Caco-2 (cell line): ENCODE data around the gene MMEL1. TPM values are rescaled to one million over a fixed set of nuclear protein-coding genes. Genes with fewer than 3 reads are reported as not detected.

ENCODE experiments used
- BruUV-seq: library from RNA; stranded (reverse); fragments of 400-500 nt; replicated peaks from 2 replicates; lab custom pipeline; 2021; lab: Mats Ljungman, UMichigan
- CTCF ChIA-PET: fragments of 300-600 bp; sonication (Branson Sonifier 250); formaldehyde crosslinking; loops from one replicate; lab custom pipeline; 2022; ENCODE audit warnings: antibody characterized with exemption; lab: Charles Lee
- POLR2A ChIA-PET: fragments of 300-600 bp; sonication (Branson Sonifier 250); formaldehyde crosslinking; loops from one replicate; lab custom pipeline; 2022; ENCODE audit warnings: antibody characterized with exemption; lab: Charles Lee
- DNase-seq, 2 experiments: peaks; one replicate each; pipeline versions ENCODE4 v3.0.0 to v3.0.0-alpha.2; 2020 to 2022
- H3K27me3 ChIP-seq: replicated peaks from 2 replicates; pipeline ENCODE4 v1.6.0; 2011; ENCODE audit warnings: low read length; ENCODE audit not compliant: control insufficient read depth, insufficient read depth
- H3K36me3 ChIP-seq: 2 replicates; pipeline ENCODE4 v1.5.1; 2011; ENCODE audit warnings: low read length; ENCODE audit not compliant: control insufficient read depth, insufficient read depth
- H3K4me1 ChIP-seq: fragments of 250-450 bp; sonication (Bioruptor Pico); 2 replicates; pipeline ENCODE4 v1.5.1; 2020; ENCODE audit warnings: mild to moderate bottlenecking
- H3K4me3 ChIP-seq: 2 replicates; pipeline ENCODE4 v1.5.1; 2011; ENCODE audit warnings: low read depth, mild to moderate bottlenecking, control low read depth, low read length
- H3K9me3 ChIP-seq: fragments of 250-450 bp; sonication (Bioruptor Pico); 2 replicates; pipeline ENCODE4 v1.5.1; 2020; ENCODE audit warnings: mild to moderate bottlenecking, moderate library complexity
- H3K27ac Mint-ChIP-seq: one replicate; pipeline ENCODE4 v1.8.0; 2022; ENCODE audit warnings: mixed read lengths; ENCODE audit not compliant: unreplicated experiment
- H3K27me3 Mint-ChIP-seq: one replicate; pipeline ENCODE4 v1.8.0; 2022; ENCODE audit warnings: mixed read lengths; ENCODE audit not compliant: insufficient read depth, unreplicated experiment
- H3K36me3 Mint-ChIP-seq: one replicate; pipeline ENCODE4 v1.8.0; 2022; ENCODE audit warnings: mild to moderate bottlenecking, mixed read lengths; ENCODE audit not compliant: insufficient read depth, unreplicated experiment
- H3K4me1 Mint-ChIP-seq: one replicate; pipeline ENCODE4 v1.8.0; 2022; ENCODE audit warnings: low read depth, mixed read lengths; ENCODE audit not compliant: unreplicated experiment
- H3K4me3 Mint-ChIP-seq: one replicate; pipeline ENCODE4 v1.8.0; 2022; ENCODE audit warnings: mild to moderate bottlenecking, moderate library complexity, mixed read lengths; ENCODE audit not compliant: unreplicated experiment
- H3K9me3 Mint-ChIP-seq: one replicate; pipeline ENCODE4 v1.8.0; 2022; ENCODE audit warnings: mixed read lengths; ENCODE audit not compliant: unreplicated experiment
- CTCF ChIP-seq, 2 experiments: fragments of 200-600 bp in 1 of 2; IDR thresholded peaks; 1 replicate in 1 of 2; 2 replicates in 1 of 2; pipeline versions ENCODE4 v1.5.1 to v1.8.0; 2011 to 2022; ENCODE audit warnings: antibody characterized with exemption in 1 of 2, control low read depth in 1 of 2, inconsistent platforms in 1 of 2, low read depth in 1 of 2, low read length in 1 of 2, mild to moderate bottlenecking in 1 of 2, moderate library complexity in 1 of 2; ENCODE audit not compliant: insufficient read depth in 1 of 2, severe bottlenecking in 1 of 2, unreplicated experiment in 1 of 2
- intact Hi-C: fragments of 100-400 bp; cut with micrococcal nuclease; formaldehyde crosslinking; loops from one replicate; pipeline ENCODE4 v1.10.0; 2022; ENCODE audit not compliant: unreplicated experiment
- total RNA-seq: library from RNA; stranded (reverse); gene quantifications from 2 replicates; pipeline ENCODE4 v1.2.3, GENCODE V29; 2022

The MMEL1 gene
- total RNA-seq, 1 experiment from 2014 or later = not detected

- no peaks in the 10 kb centered on the region for H3K36me3 ChIP-seq
- Mint-ChIP-seq H3K27me3 (no peaks in the 10 kb centered on the region), H3K36me3 (peaks cover 6% of the 10 kb centered on the region), H3K27ac (no peak overlapping the region), H3K4me3 (peak overlapping the region; percentile 85), H3K4me1 (no peaks in the 10 kb centered on the region), H3K9me3 (no peaks in the 10 kb centered on the region)
- CTCF ChIA-PET = interaction anchor here (0.8 to 1.4 kb wide), 7 partner anchors 14 to 133 kb away, joined by 3 to 8 read pairs (median 3); partner anchors contain the start of genes PANK4 and PEX10
- POLR2A ChIA-PET = interaction anchor here (0.6 to 1.1 kb wide), 5 partner anchors 20 to 155 kb away, joined by 3 to 8 read pairs (median 4); partner anchors contain the start of genes MORN1, PANK4, PEX10 and RER1
- peak overlapping the region; percentile 65 for H3K4me3 ChIP-seq
- DNase-seq = peak; percentile 67 to 76
- intact Hi-C loops = loop anchor here (1.0 kb wide), 1 partner anchor 20 kb away; the partner anchor contains the start of gene PANK4
- TF ChIP-seq CTCF (IDR thresholded peaks at IDR 0.05; ENCODE audit: insufficient read depth in 1 of 2, low read depth in 1 of 2, low read length in 1 of 2, severe bottlenecking in 1 of 2, unreplicated experiment in 1 of 2) = no peak
- H3K4me1 ChIP-seq = peaks cover 8% of the 10 kb centered on the region
- TSS peak; percentile 61 for BruUV-seq
- H3K9me3 ChIP-seq = no peaks in the 10 kb centered on the region
- no peaks in the 10 kb centered on the region for H3K27me3 ChIP-seq
Measured at GRCh38 chr1:2546515-2547209, 86.2 kb downstream of the MMEL1 start.

DNA sequence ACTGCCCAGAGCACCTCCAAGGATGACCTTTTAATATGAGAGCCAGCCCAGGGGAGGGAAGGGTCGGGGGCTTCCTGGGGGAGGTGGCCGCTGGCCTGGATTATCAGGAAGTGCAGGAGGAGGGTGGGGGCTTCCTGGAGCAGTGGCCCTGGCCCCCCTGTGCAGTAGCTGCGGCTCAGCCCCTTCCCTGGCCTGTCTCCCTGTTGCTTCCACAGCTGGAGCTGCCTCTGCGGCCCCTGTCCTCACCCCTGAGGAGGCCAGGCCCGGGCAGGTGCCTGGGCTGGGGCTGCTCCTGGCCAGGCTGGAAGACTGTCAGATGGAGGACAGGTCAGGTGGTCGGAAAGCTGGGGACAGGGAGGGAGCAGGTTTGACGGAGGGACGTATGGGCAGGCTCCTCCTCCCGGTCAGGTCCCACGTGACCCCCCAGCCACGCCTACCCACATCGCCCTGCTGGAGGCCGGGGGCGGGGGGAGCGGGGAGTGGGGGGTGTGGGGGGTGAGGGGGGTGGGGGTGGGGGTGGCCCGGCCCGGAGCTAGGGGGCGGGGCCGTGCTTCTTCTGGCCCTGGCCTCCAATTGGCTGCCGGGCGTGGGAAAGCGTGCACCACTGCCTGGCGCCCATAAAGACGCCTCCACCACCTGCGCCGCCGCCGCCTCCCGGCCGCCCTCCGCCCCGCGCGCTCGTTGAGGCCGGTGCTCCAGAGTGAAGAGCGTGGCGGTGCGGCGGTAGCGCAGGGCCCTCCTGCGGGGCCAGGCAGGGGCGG lies 86.9 kb downstream of the MMEL1 start:
- DNase-seq = peak; percentile 90 to 91
- CTCF ChIA-PET = interaction anchor here (0.8 to 1.3 kb wide), 5 partner anchors 14 to 133 kb away, joined by 3 to 8 read pairs (median 3); partner anchors contain the start of gene PEX10
- Histone ChIP-seq H3K4me3 (peak overlapping the region; percentile 65), H3K36me3 (no peaks in the 10 kb centered on the region), H3K27me3 (no peaks in the 10 kb centered on the region), H3K9me3 (no peaks in the 10 kb centered on the region), H3K4me1 (peaks cover 8% of the 10 kb centered on the region)
- no peak for TF ChIP-seq CTCF (IDR thresholded peaks at IDR 0.05; ENCODE audit: insufficient read depth in 1 of 2, low read depth in 1 of 2, low read length in 1 of 2, severe bottlenecking in 1 of 2, unreplicated experiment in 1 of 2)
- Mint-ChIP-seq H3K36me3 (peaks cover 6% of the 10 kb centered on the region), H3K9me3 (no peaks in the 10 kb centered on the region), H3K4me3 (peak overlapping the region; percentile 85), H3K27me3 (no peaks in the 10 kb centered on the region), H3K4me1 (no peaks in the 10 kb centered on the region), H3K27ac (no peak overlapping the region)
- POLR2A ChIA-PET = interaction anchor here (0.7 to 1.1 kb wide), 4 partner anchors 20 to 154 kb away, joined by 3 to 4 read pairs (median 4); partner anchors contain the start of genes MORN1, PANK4, PEX10 and RER1
- intact Hi-C loops = loop anchor here (1.0 kb wide), 1 partner anchor 20 kb away; the partner anchor contains the start of gene PANK4
- no TSS peak for BruUV-seq
